ENCODE results near the gene UNC13D.
"Not testable (repeated sequence)": the region's sequence is repeated elsewhere in the genome, so short reads cannot be mapped to it uniquely, and the experiment has no call there.

The UNC13D gene

DNA sequence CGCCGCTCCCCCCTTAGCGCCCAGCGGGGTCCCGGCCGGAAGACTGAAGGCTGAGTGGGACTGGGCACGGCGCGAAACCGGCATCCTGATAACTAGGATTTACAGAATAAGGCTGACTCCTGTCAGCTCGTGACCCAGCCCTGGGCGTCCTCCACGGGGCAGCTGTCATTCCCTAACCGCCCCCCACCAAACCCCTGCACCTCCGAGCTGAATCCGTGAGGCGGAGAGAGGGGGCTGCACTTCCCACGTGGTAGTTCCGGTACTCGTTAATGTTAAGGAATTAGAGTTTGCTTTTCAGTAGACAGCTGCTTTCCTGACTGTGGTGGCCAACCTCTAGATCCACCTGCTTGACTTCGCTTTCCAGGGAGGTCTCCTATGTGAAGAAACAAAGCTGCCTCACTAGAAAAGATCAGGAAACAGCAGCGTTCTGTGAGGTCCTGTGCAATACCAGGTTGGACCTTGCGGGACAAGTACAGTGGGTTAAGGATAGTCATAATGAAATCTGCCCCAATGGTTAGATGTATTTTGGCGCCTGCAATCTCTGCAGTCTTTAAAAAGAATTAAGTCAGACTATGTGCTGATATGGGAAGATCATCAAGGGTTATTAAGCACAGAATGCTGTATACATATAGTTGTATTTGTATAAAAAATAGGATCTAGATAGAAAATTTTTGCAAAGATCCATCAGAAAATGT lies 12.0 kb upstream of the UNC13D start:
- H3K27me3 ChIP-seq, result no peaks in the 10 kb centered on the region
- no peaks in the 10 kb centered on the region for H3K9me3 ChIP-seq
- peaks cover 5% of the 10 kb centered on the region for H3K4me1 ChIP-seq
- TF ChIP-seq, protein P1, sequence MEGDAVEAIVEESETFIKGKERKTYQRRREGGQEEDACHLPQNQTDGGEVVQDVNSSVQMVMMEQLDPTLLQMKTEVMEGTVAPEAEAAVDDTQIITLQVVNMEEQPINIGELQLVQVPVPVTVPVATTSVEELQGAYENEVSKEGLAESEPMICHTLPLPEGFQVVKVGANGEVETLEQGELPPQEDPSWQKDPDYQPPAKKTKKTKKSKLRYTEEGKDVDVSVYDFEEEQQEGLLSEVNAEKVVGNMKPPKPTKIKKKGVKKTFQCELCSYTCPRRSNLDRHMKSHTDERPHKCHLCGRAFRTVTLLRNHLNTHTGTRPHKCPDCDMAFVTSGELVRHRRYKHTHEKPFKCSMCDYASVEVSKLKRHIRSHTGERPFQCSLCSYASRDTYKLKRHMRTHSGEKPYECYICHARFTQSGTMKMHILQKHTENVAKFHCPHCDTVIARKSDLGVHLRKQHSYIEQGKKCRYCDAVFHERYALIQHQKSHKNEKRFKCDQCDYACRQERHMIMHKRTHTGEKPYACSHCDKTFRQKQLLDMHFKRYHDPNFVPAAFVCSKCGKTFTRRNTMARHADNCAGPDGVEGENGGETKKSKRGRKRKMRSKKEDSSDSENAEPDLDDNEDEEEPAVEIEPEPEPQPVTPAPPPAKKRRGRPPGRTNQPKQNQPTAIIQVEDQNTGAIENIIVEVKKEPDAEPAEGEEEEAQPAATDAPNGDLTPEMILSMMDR (IDR thresholded peaks at IDR 0.05; ENCODE audit: low read depth, low read length), result 0 out of 2 replicates have a peak, but pooled peaks have one; percentile 30
- H3K36me3 ChIP-seq, result 0 out of 2 replicates have a peak, but pooled peaks cover 3% of the 10 kb centered on the region
- no peak for DNase-seq
- peak overlapping the region; percentile 78 for H3K4me3 ChIP-seq (ENCODE audit: low read depth, low read length)

DNA sequence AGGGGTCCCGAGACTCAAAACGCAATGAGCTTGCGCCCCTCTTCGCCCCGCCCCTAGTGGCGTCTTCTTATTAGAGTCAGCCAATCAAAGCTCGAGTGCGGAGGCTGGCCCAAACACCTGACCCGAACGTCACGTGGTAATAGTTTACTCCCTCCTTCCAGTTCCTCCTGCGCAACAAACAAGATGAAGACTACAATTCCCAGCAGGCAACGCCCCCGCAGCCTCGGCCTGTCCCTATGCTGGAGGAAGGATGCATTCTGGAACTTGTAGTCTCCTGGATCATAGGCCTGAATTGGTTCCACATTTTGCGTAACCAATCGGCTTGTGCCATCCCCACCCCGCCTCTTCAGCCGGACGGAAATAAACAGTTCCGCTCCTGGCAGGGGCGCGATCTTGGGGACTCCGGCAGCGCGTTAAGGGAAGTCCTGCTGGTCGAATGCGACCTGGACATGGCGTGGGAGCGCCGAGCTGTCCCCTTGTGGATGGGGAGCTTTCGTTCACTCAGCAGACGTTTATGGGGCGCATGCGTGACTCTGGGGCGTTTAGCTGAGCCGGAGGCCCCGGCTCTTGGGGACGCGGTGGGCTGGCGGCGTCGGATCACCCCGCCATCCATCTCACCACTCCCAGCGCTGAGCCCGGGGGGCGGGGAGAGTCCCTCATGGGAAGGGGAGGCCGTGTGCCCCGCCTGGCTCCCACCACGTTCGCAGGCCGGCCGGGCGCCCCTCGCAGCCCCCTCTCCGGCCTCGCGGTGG lies 11.3 kb upstream of the UNC13D start, which contains the start of gene WBP2:
Gene WBP2, minus strand, starts transcription at position 26 of the 752 bp plus-strand sequence. CDS start 38 bp downstream, outside the sequence.
- peak; percentile 98 for DNase-seq
- H3K9me3 ChIP-seq, result no peaks in the 10 kb centered on the region
- peak within 1 kb of the TSS; percentile 78 for H3K4me3 ChIP-seq (ENCODE audit: low read depth, low read length)
- no peaks in the 10 kb centered on the region for H3K27me3 ChIP-seq
- TF ChIP-seq, protein P1 (IDR thresholded peaks at IDR 0.05; ENCODE audit: low read depth, low read length), result peak; percentile 34
- 0 out of 2 replicates have a peak, but pooled peaks cover 3% of the 10 kb centered on the region for H3K36me3 ChIP-seq
- H3K4me1 ChIP-seq, result peaks cover 5% of the 10 kb centered on the region

DNA sequence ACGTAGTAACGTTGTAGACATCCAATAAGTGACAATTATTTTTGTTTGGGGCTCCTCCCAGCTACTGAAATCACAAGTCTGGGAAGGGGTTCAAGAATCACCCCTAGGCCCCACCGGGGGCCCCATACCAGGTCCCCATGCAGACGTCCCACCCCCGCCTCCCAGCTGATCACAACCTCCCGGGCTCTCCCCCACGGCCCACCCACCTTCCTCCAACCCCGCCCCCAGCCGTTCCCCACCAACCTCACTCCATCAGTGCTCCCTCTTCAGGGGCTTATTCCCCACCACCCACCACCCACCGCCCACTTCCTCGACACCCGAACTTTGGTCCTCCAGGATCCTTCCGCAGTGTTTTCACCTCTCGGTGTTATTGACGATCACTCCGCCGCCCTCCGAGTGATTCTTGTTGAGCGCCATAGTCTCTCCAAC lies 10.7 kb upstream of the UNC13D start:
- H3K9me3 ChIP-seq, result no peaks in the 10 kb centered on the region
- TF ChIP-seq, protein P1 (IDR thresholded peaks at IDR 0.05; ENCODE audit: low read depth, low read length), result no peak
- 0 out of 2 replicates have a peak, but pooled peaks cover 3% of the 10 kb centered on the region for H3K36me3 ChIP-seq
- peak overlapping the region; percentile 59 for H3K4me3 ChIP-seq (ENCODE audit: low read depth, low read length)
- no peaks in the 10 kb centered on the region for H3K27me3 ChIP-seq
- peaks cover 5% of the 10 kb centered on the region for H3K4me1 ChIP-seq
- no peak for DNase-seq

DNA sequence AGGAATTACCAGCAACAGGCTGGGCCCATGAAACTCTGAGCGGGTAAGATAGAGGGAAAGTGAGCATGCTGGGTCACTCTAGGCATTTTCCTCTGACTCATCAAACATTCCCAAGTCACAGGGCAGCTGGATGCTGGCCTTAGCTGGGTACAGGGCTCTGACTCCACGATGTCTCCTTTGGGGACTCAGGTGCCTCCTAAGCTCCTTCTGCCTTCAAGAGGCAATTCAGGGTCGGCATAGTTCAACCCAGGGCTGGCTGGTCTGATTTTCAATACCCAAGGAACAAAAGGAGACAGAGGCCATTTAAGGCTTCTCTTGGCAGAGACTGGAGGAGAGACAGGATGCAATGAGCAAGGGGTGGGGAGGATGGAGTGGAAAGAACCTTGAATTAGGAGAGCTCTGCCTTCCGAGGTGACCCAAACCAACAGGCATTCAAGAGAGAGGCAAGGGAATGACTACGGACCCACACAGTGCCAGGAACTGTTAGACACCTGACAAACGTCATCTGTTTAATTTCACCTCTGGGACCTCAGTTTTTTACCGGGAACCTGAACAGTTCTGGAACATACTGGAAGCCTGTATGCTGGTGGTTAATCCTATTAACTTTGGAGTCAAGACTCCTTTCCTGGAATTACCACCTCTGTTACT lies 10.0 kb upstream of the UNC13D start:
- TF ChIP-seq, protein P1 (IDR thresholded peaks at IDR 0.05; ENCODE audit: low read depth, low read length), result no peak
- Histone ChIP-seq H3K36me3 (0 out of 2 replicates have a peak, but pooled peaks cover 3% of the 10 kb centered on the region), H3K4me3 (ENCODE audit: low read depth, low read length) (peak overlapping the region; percentile 59), H3K4me1 (peaks cover 5% of the 10 kb centered on the region), H3K9me3 (no peaks in the 10 kb centered on the region), H3K27me3 (no peaks in the 10 kb centered on the region)
- DNase-seq, result no peak

DNA sequence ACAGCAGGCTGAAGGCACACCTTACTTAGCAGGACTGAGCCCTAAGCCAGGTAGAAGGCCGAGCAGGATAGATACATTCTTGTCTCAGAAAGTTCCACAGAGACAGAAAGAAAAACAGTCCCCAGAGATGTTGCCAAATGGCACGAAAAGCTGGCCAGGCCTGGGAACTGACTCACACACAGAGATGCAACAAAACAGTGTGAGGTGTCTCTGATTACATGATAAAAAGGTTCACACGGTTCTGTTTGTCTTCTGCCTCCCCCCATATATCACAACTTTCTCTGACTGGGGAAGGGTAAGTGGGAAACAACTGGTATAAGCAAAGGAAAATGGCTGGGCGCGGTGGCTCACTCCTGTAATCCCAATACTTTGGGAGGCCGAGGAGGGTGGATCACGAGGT lies 9.2 kb upstream of the UNC13D start:
- Histone ChIP-seq H3K27me3 (no peaks in the 10 kb centered on the region), H3K4me1 (peaks cover 5% of the 10 kb centered on the region), H3K9me3 (no peaks in the 10 kb centered on the region), H3K4me3 (ENCODE audit: low read depth, low read length) (no peak overlapping the region), H3K36me3 (peaks cover 3% of the 10 kb centered on the region; the same call in 1 of the 2 replicates)
- TF ChIP-seq, protein P1 (IDR thresholded peaks at IDR 0.05; ENCODE audit: low read depth, low read length), result no peak
- DNase-seq, result no peak

DNA sequence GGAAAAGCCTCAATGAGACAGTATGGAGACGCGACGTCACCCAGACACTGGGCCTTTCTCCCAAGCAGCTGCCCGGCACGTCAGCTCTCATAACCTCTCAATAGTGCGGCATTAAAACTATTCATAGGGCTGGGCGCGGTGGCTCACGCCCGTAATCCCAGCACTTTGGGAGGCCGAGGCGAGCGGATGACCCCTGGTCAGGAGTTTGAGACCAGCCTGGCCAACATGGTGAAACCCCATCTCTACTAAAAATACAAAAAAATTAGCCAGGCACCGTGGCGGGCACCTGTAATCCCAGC lies 7.4 kb upstream of the UNC13D start:
- H3K4me3 ChIP-seq (ENCODE audit: low read depth, low read length); H3K27me3 ChIP-seq; DNase-seq; H3K4me1 ChIP-seq; H3K9me3 ChIP-seq: not testable (repeated sequence)
- H3K36me3 ChIP-seq, result peaks cover 18% of the 10 kb centered on the region

All from BE2C (cell line).